ENCODE measurements around the gene ZNF205. TPM values are rescaled to one million over a fixed set of nuclear protein-coding genes. Genes with fewer than 3 reads are reported as not detected.
A peak's percentile ranks its signal among the peaks of the same experiment; 100 is the strongest.

Gene ZNF205
- total and polyA plus RNA-seq, 2 of the 13 experiments (the other 11 are each of a cell fraction or from before 2014, with no cell fraction given) = 5.8 to 10.2 TPM

- TF ChIP-seq ZNF770 (CRISPR knock-in tag; IDR thresholded peaks at IDR 0.05) = peak; percentile 71
- TF ChIP-seq UBTF (CRISPR knock-in tag; IDR thresholded peaks at IDR 0.05) = peak; percentile 83
- no peak for TF ChIP-seq KAT2B (IDR thresholded peaks at IDR 0.05; ENCODE audit: borderline replicate concordance, low read depth, low read length)
- TF ChIP-seq ZFYVE20 (CRISPR knock-in tag; IDR thresholded peaks at IDR 0.05; ENCODE audit: borderline replicate concordance, low read depth) = no peak
- no peak; the same call in 1 of the 2 replicates for TF ChIP-seq ZSCAN9 (CRISPR knock-in tag; IDR thresholded peaks at IDR 0.05; ENCODE audit: borderline replicate concordance)
- no peak for TF ChIP-seq ZNF841 (CRISPR knock-in tag; IDR thresholded peaks at IDR 0.05; ENCODE audit: borderline replicate concordance)
- no peak for TF ChIP-seq EED (CRISPR knock-in tag; IDR thresholded peaks at IDR 0.05)
- peak; percentile 95 for TF ChIP-seq PHF20 (CRISPR knock-in tag; IDR thresholded peaks at IDR 0.05)
- peak; percentile 63; the same call in 1 of the 2 replicates for TF ChIP-seq SRF (IDR thresholded peaks at IDR 0.05; ENCODE audit: low read depth, low read length)
- TF ChIP-seq JUNB (CRISPR knock-in tag; IDR thresholded peaks at IDR 0.05; ENCODE audit: borderline replicate concordance) = 0 out of 2 replicates have a peak, but pooled peaks have one; percentile 40
- no peak for TF ChIP-seq KDM1A (CRISPR knock-in tag; IDR thresholded peaks at IDR 0.05)
- TF ChIP-seq MAX (IDR thresholded peaks at IDR 0.05) = peak; percentile 82; the same call in 1 of the 2 replicates
- TF ChIP-seq FOXA3 (CRISPR knock-in tag; IDR thresholded peaks at IDR 0.05) = peak; percentile 73; the same call in 1 of the 2 replicates
- peak; percentile 46 to 58; a peak in 3 of 4 replicates for TF ChIP-seq POLR2A (IDR thresholded peaks at IDR 0.05; ENCODE audit: insufficient read depth in 1 of 2, low read depth in 2 of 2, low read length in 2 of 2)
- TF ChIP-seq ZNF710 (CRISPR knock-in tag; IDR thresholded peaks at IDR 0.05; ENCODE audit: borderline replicate concordance) = peak; percentile 26; the same call in 1 of the 2 replicates
- 0 out of 2 replicates have a peak, but pooled peaks have one; percentile 24 for TF ChIP-seq ZNF672 (CRISPR knock-in tag; IDR thresholded peaks at IDR 0.05)
- 0 out of 2 replicates have a peak, but pooled peaks have one; percentile 27 for TF ChIP-seq RCOR2 (CRISPR knock-in tag; IDR thresholded peaks at IDR 0.05)
- TF ChIP-seq MXD3 (CRISPR knock-in tag; IDR thresholded peaks at IDR 0.05) = peak; percentile 71
- TF ChIP-seq ZNF572 (CRISPR knock-in tag; IDR thresholded peaks at IDR 0.05) = 0 out of 2 replicates have a peak, but pooled peaks have one; percentile 11
- 0 out of 2 replicates have a peak, but pooled peaks have one; percentile 46 for TF ChIP-seq ZNF761 (CRISPR knock-in tag; conservative IDR thresholded peaks at IDR 0.05)
- peak; percentile 70; the same call in 1 of the 2 replicates for TF ChIP-seq ZNF547 (CRISPR knock-in tag; IDR thresholded peaks at IDR 0.05)
Observed at GRCh38 chr16:3112058-3112880, at the start of gene ZNF205 (continued).

Measured in HepG2 (cell line).